Activated T-helper 1 cell treated with Interleukin-2 at 50 U/mL for 16 hours (primary cell): ENCODE results near the gene PRKAG2.
A peak's percentile ranks its signal among the peaks of the same experiment; 100 is the strongest.

Experiments
- DNase-seq: peaks from one replicate; pipeline ENCODE4 v3.0.0-alpha.2; 2020; ENCODE audit warnings: low read depth

PRKAG2 gene

GRCh38 chr7:151648429-151648828, 228.5 kb downstream of the PRKAG2 start:
- no peak for DNase-seq

- no peak for DNase-seq
These were observed 229.0 kb downstream of the PRKAG2 start for GRCh38 chr7:151647874-151648273.

GRCh38 chr7:151647006-151647405, 229.9 kb downstream of the PRKAG2 start:
- DNase-seq, result no peak

- DNase-seq, result no peak
These were observed 231.6 kb downstream of the PRKAG2 start for GRCh38 chr7:151645311-151645710.

GRCh38 chr7:151644554-151644953, 232.4 kb downstream of the PRKAG2 start:
- DNase-seq, result no peak

- no peak for DNase-seq
These were observed 234.2 kb downstream of the PRKAG2 start for GRCh38 chr7:151642746-151643145.

GRCh38 chr7:151641587-151641986, 235.3 kb downstream of the PRKAG2 start:
- DNase-seq, result no peak

- no peak for DNase-seq
These were observed 239.1 kb downstream of the PRKAG2 start for GRCh38 chr7:151637781-151638261.

GRCh38 chr7:151634643-151635042, 242.3 kb downstream of the PRKAG2 start:
- DNase-seq, result no peak

- no peak for DNase-seq
These were observed 243.5 kb downstream of the PRKAG2 start for GRCh38 chr7:151633516-151633812.

GRCh38 chr7:151632750-151633515, 244.0 kb downstream of the PRKAG2 start:
- DNase-seq, result peak; percentile 24

- DNase-seq, result peak; percentile 88
These were observed 244.8 kb downstream of the PRKAG2 start for GRCh38 chr7:151631953-151632749.

- peak; percentile 0 for DNase-seq
These were observed 245.4 kb downstream of the PRKAG2 start for GRCh38 chr7:151631570-151631952.

- DNase-seq, result no peak
These were observed 245.9 kb downstream of the PRKAG2 start for GRCh38 chr7:151630851-151631569.

GRCh38 chr7:151630358-151630757, 246.6 kb downstream of the PRKAG2 start:
- no peak for DNase-seq

- DNase-seq, result no peak
These were observed 247.1 kb downstream of the PRKAG2 start for GRCh38 chr7:151629713-151630272.

GRCh38 chr7:151628846-151629604, 247.9 kb downstream of the PRKAG2 start:
- DNase-seq, result no peak

- peak; percentile 1 for DNase-seq
These were observed 250.3 kb downstream of the PRKAG2 start for GRCh38 chr7:151626422-151627115.

- DNase-seq, result no peak
These were observed 251.3 kb downstream of the PRKAG2 start for GRCh38 chr7:151625606-151626005.

GRCh38 chr7:151624246-151624928, 252.5 kb downstream of the PRKAG2 start:
- no peak for DNase-seq
